ENCODE data around the gene CAMK1D.

- TF ChIP-seq CTCF (IDR thresholded peaks at IDR 0.05; ENCODE audit: poor library complexity) (no peak), EZH2phosphoT487 (IDR thresholded peaks at IDR 0.05; ENCODE audit: low read depth, severe bottlenecking, unreplicated experiment) (no peak), EZH2 (IDR thresholded peaks at IDR 0.05; ENCODE audit: borderline replicate concordance) (no peak)
These were observed 335.4 kb downstream of the CAMK1D start for GRCh38 chr10:12684784-12685183.

Data from hepatocyte (in vitro differentiated cells).